ENCODE results near the gene ARIH2.

The ARIH2 gene

DNA sequence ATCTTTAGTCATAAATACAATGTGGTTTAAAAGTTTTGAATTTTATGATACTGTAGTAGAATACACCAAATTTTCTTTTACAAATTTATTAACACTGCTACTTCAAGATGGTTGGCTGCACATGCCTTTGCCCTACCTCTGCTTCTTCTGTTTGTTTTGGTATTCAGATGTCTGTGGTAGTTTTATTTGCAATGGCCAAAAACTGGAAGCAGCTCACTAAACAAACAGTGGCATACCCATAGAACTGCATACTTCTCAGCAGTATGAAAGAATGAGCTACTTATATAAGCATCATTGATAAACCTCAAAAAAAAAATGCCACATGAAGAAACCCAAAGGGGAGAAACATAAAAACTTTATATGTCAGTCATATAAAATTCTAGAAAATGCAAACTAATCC is 19.5 kb downstream of the ARIH2 start:
- H3K4me3 ChIP-seq (ENCODE audit: low read depth, low read length), result no peak overlapping the region
- DNase-seq (ENCODE audit: low read depth), result no peak
- TF ChIP-seq, protein P1, sequence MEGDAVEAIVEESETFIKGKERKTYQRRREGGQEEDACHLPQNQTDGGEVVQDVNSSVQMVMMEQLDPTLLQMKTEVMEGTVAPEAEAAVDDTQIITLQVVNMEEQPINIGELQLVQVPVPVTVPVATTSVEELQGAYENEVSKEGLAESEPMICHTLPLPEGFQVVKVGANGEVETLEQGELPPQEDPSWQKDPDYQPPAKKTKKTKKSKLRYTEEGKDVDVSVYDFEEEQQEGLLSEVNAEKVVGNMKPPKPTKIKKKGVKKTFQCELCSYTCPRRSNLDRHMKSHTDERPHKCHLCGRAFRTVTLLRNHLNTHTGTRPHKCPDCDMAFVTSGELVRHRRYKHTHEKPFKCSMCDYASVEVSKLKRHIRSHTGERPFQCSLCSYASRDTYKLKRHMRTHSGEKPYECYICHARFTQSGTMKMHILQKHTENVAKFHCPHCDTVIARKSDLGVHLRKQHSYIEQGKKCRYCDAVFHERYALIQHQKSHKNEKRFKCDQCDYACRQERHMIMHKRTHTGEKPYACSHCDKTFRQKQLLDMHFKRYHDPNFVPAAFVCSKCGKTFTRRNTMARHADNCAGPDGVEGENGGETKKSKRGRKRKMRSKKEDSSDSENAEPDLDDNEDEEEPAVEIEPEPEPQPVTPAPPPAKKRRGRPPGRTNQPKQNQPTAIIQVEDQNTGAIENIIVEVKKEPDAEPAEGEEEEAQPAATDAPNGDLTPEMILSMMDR (IDR thresholded peaks at IDR 0.05; ENCODE audit: low read depth, low read length, missing control alignments), result no peak

DNA sequence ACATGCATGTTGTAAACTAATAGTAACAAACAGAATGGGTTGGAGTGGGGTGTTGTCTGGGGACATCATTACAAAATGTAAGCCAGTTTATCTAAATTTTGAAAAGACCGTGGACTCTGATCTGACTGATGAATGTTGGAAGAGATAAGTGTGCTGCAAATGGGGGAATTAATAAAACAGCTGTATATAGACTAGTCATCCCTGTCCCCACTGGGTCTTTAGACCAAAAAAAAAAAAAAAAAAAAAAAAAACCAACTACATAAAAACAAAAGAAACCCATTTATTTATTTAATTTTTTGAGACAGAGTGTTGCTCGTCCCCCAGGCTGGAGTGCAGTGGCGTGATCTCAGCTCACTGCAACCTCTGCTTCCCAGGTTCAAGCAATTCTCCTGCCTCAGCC is 20.0 kb downstream of the ARIH2 start:
- TF ChIP-seq, protein P1 (IDR thresholded peaks at IDR 0.05; ENCODE audit: low read depth, low read length, missing control alignments), result no peak
- no peak for DNase-seq (ENCODE audit: low read depth)
- H3K4me3 ChIP-seq (ENCODE audit: low read depth, low read length), result no peak overlapping the region

DNA sequence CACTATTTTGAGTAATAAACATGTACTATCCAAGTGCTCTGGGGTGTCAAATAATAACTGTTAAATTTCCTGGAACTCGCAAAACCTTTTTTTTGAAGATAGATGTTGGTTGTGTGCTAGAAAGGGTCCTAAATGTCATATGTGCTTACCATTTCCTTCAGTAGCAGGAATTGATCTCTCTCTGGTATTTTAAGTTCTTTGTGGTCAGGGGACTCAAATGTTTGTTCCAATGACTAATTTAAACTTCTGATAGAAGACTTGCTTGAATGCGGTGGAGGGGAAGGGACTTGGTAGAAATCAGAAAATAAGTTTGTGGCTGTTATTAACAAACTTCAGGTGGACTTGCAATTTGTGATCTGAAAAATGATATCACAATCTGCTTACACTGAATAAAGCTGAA is 26.8 kb downstream of the ARIH2 start:
- TF ChIP-seq, protein P1 (IDR thresholded peaks at IDR 0.05; ENCODE audit: low read depth, low read length, missing control alignments), result no peak

DNA sequence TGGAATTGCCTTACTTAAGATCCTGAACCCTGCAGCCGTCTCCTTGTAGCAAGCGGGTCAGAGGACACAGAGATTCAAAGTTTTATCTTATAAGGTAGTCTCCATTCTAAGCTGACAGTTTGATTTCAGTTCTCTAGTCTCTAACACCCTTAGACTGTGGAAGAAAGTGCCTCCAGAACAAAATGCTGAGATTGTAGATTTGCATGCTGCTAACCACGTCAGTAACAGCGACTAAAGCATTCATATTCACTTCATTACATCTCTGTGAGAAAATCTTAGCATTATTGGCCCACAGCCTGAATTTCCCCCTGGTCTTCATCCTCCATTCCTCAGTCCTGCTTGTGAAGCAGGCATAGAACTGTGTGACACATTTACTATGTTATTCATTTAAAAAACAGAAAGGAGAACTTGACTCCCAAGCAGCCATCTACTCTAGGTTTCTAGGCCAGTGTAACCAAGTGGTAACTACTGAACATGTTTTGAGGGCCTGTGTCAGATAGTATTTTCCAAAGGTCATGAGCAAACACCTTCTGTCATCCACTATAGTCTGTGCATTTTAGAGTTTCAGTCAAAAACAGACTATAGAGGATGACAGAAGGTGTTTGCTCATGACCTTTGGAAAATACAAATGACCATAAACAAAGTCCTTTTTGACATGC is 27.4 kb downstream of the ARIH2 start:
- no peak overlapping the region for H3K4me3 ChIP-seq (ENCODE audit: low read depth, low read length)
- DNase-seq (ENCODE audit: low read depth), result no peak
- TF ChIP-seq, protein P1 (IDR thresholded peaks at IDR 0.05; ENCODE audit: low read depth, low read length, missing control alignments), result no peak

More for the DNA sequence above, 26.8 kb downstream of the ARIH2 start:
- DNase-seq (ENCODE audit: low read depth), result no peak
- no peak overlapping the region for H3K4me3 ChIP-seq (ENCODE audit: low read depth, low read length)

DNA sequence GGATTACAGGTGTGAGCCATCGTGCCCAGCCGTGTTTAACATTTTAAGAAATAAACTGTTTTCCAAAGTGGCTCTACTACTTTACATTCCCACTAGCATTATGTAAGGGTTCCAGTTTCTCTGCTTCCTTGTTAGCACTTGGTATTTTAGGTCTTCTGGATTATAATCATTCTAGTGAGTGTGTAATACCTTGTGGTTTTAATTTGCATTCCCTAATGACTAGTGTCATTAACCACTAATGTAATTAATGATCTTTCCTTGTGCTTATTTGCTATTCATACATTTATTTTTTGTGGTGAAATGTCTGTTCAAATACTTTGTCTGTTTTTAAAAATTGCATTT is 30.7 kb downstream of the ARIH2 start:
- no peak overlapping the region for H3K4me3 ChIP-seq (ENCODE audit: low read depth, low read length)
- TF ChIP-seq, protein P1 (IDR thresholded peaks at IDR 0.05; ENCODE audit: low read depth, low read length, missing control alignments), result no peak
- no peak for DNase-seq (ENCODE audit: low read depth)

DNA sequence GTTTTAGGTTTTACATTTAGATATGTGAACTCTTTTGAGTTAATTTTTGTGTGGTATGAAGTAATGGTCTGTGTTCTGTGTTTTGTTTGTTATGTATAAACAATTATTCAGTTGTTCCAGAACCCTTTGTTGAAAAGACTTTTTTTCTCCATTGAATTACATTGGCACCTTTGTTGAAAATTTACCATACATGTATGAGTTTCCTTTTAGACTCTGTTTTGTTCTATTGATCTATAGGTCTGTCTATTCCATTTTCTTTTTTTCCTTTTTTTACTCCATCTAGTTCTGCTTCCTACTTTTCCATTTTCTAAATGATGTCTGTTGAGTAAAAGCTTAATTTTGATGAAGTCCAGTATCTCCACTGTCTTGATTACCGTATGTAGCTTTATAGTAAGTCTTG is 31.4 kb downstream of the ARIH2 start:
- H3K4me3 ChIP-seq (ENCODE audit: low read depth, low read length), result no peak overlapping the region
- no peak for DNase-seq (ENCODE audit: low read depth)
- TF ChIP-seq, protein P1 (IDR thresholded peaks at IDR 0.05; ENCODE audit: low read depth, low read length, missing control alignments), result no peak

DNA sequence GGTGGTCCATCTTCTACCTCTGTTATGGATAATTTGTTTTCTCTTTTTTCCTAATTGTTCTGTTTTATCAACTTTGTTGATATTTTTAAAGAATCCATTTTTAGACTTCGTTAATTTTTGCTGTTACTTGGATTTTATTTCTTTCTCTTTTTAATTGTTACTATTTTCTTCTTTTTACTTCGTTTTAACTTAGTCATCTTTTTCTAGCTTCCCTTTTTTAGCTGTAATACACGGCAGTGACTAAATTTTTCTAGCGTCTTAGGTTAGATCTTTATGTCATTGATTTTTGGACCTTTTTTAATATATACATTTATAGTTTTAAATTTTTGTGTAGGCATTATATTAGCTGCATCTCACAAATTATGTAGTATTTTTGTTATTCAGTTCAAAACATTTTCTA is 33.1 kb downstream of the ARIH2 start:
- no peak for DNase-seq (ENCODE audit: low read depth)
- TF ChIP-seq, protein P1 (IDR thresholded peaks at IDR 0.05; ENCODE audit: low read depth, low read length, missing control alignments), result no peak
- no peak overlapping the region for H3K4me3 ChIP-seq (ENCODE audit: low read depth, low read length)

Data from GM12864 (cell line).